Measurements from ENCODE around the gene RAD52. TPM values are rescaled to one million over a fixed set of nuclear protein-coding genes. Genes with fewer than 3 reads are reported as not detected.

Gene RAD52
- total RNA-seq (2021): 23.0 and 24.7 TPM in 2 replicates
- Bru-seq, nascent RNA: percentile 64 among the genes with signal in this experiment
- BruChase-seq, experiment 1, labeled RNA remaining after a 2-hour chase: percentile 67 among the genes with signal in this experiment
- percentile 70 among the genes with signal in this experiment for BruChase-seq, experiment 2, labeled RNA remaining after a 6-hour chase
- long read RNA-seq, partial matches to known transcripts: 0 of 6 reads
- long read RNA-seq, other reads (novel, unspliced or antisense): 6 of 6 reads

GRCh38 chr12:949453-950191 lies at the start of gene RAD52:
RAD52 (minus strand) TSS chr12:949694; CDS start chr12:933058, 16,636 bp downstream.
- DNase-seq (ENCODE audit: low spot score): peak; percentile 99
- Histone ChIP-seq H3K36me3 (ENCODE audit: insufficient read depth, low read length, poor library complexity, severe bottlenecking) (no peaks in the 10 kb centered on the region), H3K27ac (ENCODE audit: low read depth, low read length, poor library complexity, severe bottlenecking) (peak within 1 kb of the TSS; percentile 84), H3K4me1 (ENCODE audit: insufficient read depth, low read length, poor library complexity, severe bottlenecking) (peaks cover 21% of the 10 kb centered on the region), H3K27me3 (replicated peaks; ENCODE audit: insufficient read depth, low read depth, low read length, poor library complexity) (no peaks in the 10 kb centered on the region), H3K4me3 (ENCODE audit: low read depth, low read length, poor library complexity, severe bottlenecking) (peak within 1 kb of the TSS; percentile 72), H3K9me3 (ENCODE audit: low read depth, low read length, poor library complexity, severe bottlenecking) (no peaks in the 10 kb centered on the region)
- POLR2A ChIA-PET (ENCODE audit: low non-redundant PET): interaction anchor here (0.6 kb wide), 1 partner anchor 198 kb away, joined by 3 read pairs; no protein-coding TSS in a partner anchor
- TF ChIP-seq EZH2 (IDR thresholded peaks at IDR 0.05; ENCODE audit: borderline replicate concordance, low read depth, low read length, poor library complexity, severe bottlenecking) (no peak), CTCF (conservative IDR thresholded peaks at IDR 0.05; ENCODE audit: low read depth, low read length) (peak; percentile 99)
- CTCF ChIA-PET: interaction anchor here (0.5 to 1.7 kb wide), 10 partner anchors 9 to 419 kb away, joined by 3 to 10 read pairs (median 4); no protein-coding TSS in a partner anchor
- intact Hi-C loops (cut with micrococcal nuclease; ENCODE audit: unreplicated experiment): loop anchor here (5.0 kb wide), 4 partner anchors 132 to 633 kb away; no protein-coding TSS in a partner anchor
- no TSS peak for BruUV-seq (replicated peaks)

DNA sequence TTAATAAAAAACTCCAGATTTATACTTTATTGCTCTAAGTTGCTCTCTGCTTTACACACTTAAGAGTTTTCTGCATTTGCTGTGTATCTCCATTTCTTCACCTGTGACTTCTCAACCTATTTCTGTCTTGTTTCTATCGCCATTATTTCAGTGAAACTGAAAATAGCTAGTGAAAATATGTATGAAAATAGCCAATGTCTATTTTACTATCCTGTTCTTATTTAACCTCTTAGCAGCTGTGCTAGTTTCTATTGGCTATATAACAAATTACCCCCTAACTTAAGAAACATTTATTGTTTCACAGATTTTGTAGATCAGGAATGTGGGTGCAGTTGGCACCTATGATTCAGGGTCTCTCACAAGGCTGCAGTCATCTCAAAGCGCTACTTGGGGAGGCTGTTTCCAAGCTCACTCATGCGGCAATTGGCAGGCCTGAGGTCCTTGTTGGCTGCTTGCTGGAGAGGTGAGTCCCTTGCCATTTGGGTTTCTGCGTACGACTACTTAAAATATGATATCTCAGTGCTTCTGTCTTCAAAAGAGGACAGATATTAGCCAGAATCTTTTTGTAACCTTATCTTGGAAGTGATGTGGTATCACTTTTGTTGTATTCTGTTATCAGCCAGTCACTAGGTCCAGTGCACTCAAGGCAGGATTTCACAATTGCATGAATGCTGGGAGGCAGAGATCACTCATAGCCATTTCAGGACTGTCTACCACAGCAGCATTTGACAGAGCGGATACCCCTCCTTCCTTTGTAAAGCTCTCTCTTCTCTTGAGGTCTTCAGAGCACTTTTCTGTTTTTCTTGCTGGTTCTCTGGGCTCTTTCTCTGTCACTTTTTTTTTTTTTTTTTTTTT lies 48.8 kb upstream of the RAD52 start:
- intact Hi-C loops (cut with micrococcal nuclease; ENCODE audit: unreplicated experiment): no loop called here
- Histone ChIP-seq H3K36me3 (ENCODE audit: insufficient read depth, low read length, poor library complexity, severe bottlenecking) (no peaks in the 10 kb centered on the region), H3K9me3 (ENCODE audit: low read depth, low read length, poor library complexity, severe bottlenecking) (no peaks in the 10 kb centered on the region), H3K27ac (ENCODE audit: low read depth, low read length, poor library complexity, severe bottlenecking) (no peak overlapping the region), H3K4me3 (ENCODE audit: low read depth, low read length, poor library complexity, severe bottlenecking) (no peak overlapping the region), H3K4me1 (ENCODE audit: insufficient read depth, low read length, poor library complexity, severe bottlenecking) (peaks cover 11% of the 10 kb centered on the region), H3K27me3 (replicated peaks; ENCODE audit: insufficient read depth, low read depth, low read length, poor library complexity) (no peaks in the 10 kb centered on the region)
- BruUV-seq (replicated peaks): no TSS peak
- CTCF ChIA-PET: no interaction called here
- DNase-seq (ENCODE audit: low spot score): no peak
- POLR2A ChIA-PET (ENCODE audit: low non-redundant PET): no interaction called here
- TF ChIP-seq CTCF (conservative IDR thresholded peaks at IDR 0.05; ENCODE audit: low read depth, low read length): no peak
- TF ChIP-seq EZH2 (IDR thresholded peaks at IDR 0.05; ENCODE audit: borderline replicate concordance, low read depth, low read length, poor library complexity, severe bottlenecking): no peak

DNA sequence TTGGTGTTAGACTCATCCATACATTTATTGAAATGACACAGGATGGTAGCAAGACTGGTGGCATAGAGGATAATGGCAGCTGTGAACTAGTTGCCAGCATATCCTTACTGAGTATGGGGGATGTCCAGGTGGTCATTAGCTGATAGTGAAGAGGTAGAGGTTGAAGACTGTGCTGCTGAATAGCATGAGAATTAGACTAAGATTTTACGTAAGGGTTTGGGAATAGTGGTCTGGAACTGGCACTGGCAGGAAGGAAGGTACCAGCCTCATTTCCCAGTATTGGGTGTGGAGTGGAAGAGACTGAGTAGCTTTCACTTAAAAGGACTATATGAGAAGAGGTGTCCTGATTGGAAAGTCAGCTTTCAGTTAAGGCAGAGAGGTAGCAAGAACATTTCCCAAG lies 48.0 kb upstream of the RAD52 start:
- no peak for DNase-seq (ENCODE audit: low spot score)
- H3K36me3 ChIP-seq (ENCODE audit: insufficient read depth, low read length, poor library complexity, severe bottlenecking): no peaks in the 10 kb centered on the region
- BruUV-seq (replicated peaks): no TSS peak
- ChIA-PET CTCF (no interaction called here), POLR2A (ENCODE audit: low non-redundant PET) (no interaction called here)
- no peak overlapping the region for H3K27ac ChIP-seq (ENCODE audit: low read depth, low read length, poor library complexity, severe bottlenecking)
- no peaks in the 10 kb centered on the region for H3K9me3 ChIP-seq (ENCODE audit: low read depth, low read length, poor library complexity, severe bottlenecking)
- H3K4me1 ChIP-seq (ENCODE audit: insufficient read depth, low read length, poor library complexity, severe bottlenecking): peaks cover 17% of the 10 kb centered on the region
- no peak for TF ChIP-seq EZH2 (IDR thresholded peaks at IDR 0.05; ENCODE audit: borderline replicate concordance, low read depth, low read length, poor library complexity, severe bottlenecking)
- no peak for TF ChIP-seq CTCF (conservative IDR thresholded peaks at IDR 0.05; ENCODE audit: low read depth, low read length)
- H3K27me3 ChIP-seq (replicated peaks; ENCODE audit: insufficient read depth, low read depth, low read length, poor library complexity): no peaks in the 10 kb centered on the region
- intact Hi-C loops (cut with micrococcal nuclease; ENCODE audit: unreplicated experiment): no loop called here
- H3K4me3 ChIP-seq (ENCODE audit: low read depth, low read length, poor library complexity, severe bottlenecking): no peak overlapping the region

Data from A673 (cell line).